Uterus (tissue), 4 donors: ENCODE measurements around the gene ZRANB2. TPM values are rescaled to one million over a fixed set of nuclear protein-coding genes. Genes with fewer than 3 reads are reported as not detected.

Source experiments
- DNase-seq, 2 donors: peaks; one replicate each; pipeline ENCODE4 v3.0.0-alpha.2; 2019 to 2020
- H3K27ac ChIP-seq, 2 donors: fragments of 200-600 bp; sonication (generic); 1 replicate in 1 of 2; 2 replicates in 1 of 2; pipeline ENCODE4 v1.5.1; 2016 to 2018
- H3K27me3 ChIP-seq, 2 donors: fragments of 200-600 bp; sonication (generic); one replicate each; pipeline ENCODE4 v1.5.1; 2018 to 2019; ENCODE audit warnings: control low read depth in 1 of 2
- H3K36me3 ChIP-seq, 2 donors: fragments of 200-600 bp; sonication (generic); one replicate each; pipeline ENCODE4 v1.5.1; 2019; ENCODE audit warnings: control low read depth in 1 of 2
- H3K4me1 ChIP-seq, 2 donors: fragments of 200-600 bp; sonication (generic); one replicate each; pipeline ENCODE4 v1.5.1; 2018 to 2019; ENCODE audit warnings: control low read depth in 1 of 2
- H3K4me3 ChIP-seq, 2 donors: fragments of 200-600 bp; sonication (generic); 1 replicate in 1 of 2; 2 replicates in 1 of 2; pipeline ENCODE4 v1.5.1; 2018 to 2019; ENCODE audit warnings: mild to moderate bottlenecking in 1 of 2
- H3K9me3 ChIP-seq, 2 donors: fragments of 200-600 bp; sonication (generic); one replicate each; pipeline ENCODE4 v1.5.1; 2019; ENCODE audit warnings: control low read depth in 1 of 2
- POLR2A ChIP-seq, 2 donors: fragments of 450-650 bp; IDR thresholded peaks; one replicate each; pipeline ENCODE4 v1.6.1; 2016; ENCODE audit warnings: antibody characterized with exemption in 2 of 2, mild to moderate bottlenecking in 1 of 2, moderate library complexity in 1 of 2
- intact Hi-C: fragments of 100-400 bp; cut with DNase I; formaldehyde crosslinking; loops from one replicate; pipeline ENCODE4 v1.15.1; 2023; ENCODE audit warnings: low total_unique reads
- total RNA-seq, 4 donors: library from RNA; depleted of rRNA in 3 of 4; stranded (reverse); fragments of >200 nt in 3 of 4; gene quantifications; one replicate each; pipeline versions ENCODE4 v1.1.0 to v1.2.4, GENCODE V29; 2014 to 2023
- TF ChIP-seq, protein P1 (sequence below), 4 experiments: fragments of 200-600 bp in 2 of 4; fragments of 450-650 bp in 2 of 4; sonication (generic) in 2 of 4; IDR thresholded peaks; one replicate each; pipeline ENCODE4 v1.5.1; 2016 to 2019; ENCODE audit warnings: antibody characterized with exemption in 4 of 4, mild to moderate bottlenecking in 2 of 4, moderate library complexity in 1 of 4
- donor health status: DM: yes; HTN: yes; CAD: no.

The ZRANB2 gene
- total RNA-seq, 4 donors from 2014 or later = 29.5 to 178 (median 122) TPM

DNA sequence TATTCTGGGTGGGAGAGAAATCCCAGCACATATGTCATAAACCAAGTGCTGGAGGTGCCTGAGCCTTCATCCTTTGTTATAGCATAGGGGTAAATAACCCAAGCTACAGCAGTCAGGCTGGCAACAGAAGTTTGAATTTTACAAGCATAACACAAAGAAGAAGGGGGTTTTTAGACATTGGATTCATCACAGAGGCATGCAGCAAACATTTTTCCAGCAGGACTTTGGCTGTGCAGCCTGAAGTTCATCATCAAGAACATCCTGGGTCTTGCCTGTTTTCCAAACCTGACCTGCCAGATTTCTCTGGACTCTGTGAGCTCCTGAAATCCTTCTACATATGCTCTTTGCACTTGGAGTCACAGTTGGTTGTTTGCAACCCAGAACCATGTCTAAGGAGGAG is 49.4 kb downstream of the ZRANB2 start:
- H3K9me3 ChIP-seq = no peaks in the 10 kb centered on the region
- H3K27ac ChIP-seq = peak overlapping the region; percentile 36 to 61
- peaks cover 0 to 8% of the 10 kb centered on the region in 2 donors for H3K4me1 ChIP-seq
- H3K4me3 ChIP-seq = no peak overlapping the region
- H3K27me3 ChIP-seq = no peaks in the 10 kb centered on the region
- intact Hi-C loops = no loop called here
- no peak for TF ChIP-seq POLR2A (IDR thresholded peaks at IDR 0.05)
- no peaks in the 10 kb centered on the region for H3K36me3 ChIP-seq
- peak; percentile 20 to 47 for DNase-seq

DNA sequence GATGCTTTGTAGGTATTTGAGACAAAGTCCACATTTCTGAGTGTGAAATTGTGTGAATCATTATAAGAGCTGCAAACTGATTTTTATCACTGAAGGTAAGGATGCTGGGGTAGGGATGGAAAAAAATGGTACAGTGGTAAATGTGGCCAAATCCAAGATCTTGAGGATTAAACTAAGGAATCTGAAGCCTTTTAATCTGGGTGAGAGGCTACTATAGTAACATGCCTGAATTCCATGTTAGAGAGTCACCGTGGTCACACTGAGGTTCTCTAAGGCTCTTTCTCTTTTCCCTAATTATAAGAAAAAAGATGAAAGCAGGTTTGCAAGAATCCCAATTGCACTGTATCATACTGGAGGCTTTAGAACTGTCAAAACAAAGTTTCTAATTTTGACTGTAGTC is 50.8 kb downstream of the ZRANB2 start:
- no peaks in the 10 kb centered on the region for H3K27me3 ChIP-seq
- no peak for DNase-seq
- H3K4me3 ChIP-seq = no peak overlapping the region
- H3K4me1 ChIP-seq = peaks cover 0 to 8% of the 10 kb centered on the region in 2 donors
- intact Hi-C loops = no loop called here
- H3K36me3 ChIP-seq = no peaks in the 10 kb centered on the region
- no peak for TF ChIP-seq POLR2A (IDR thresholded peaks at IDR 0.05)
- TF ChIP-seq, protein P1, sequence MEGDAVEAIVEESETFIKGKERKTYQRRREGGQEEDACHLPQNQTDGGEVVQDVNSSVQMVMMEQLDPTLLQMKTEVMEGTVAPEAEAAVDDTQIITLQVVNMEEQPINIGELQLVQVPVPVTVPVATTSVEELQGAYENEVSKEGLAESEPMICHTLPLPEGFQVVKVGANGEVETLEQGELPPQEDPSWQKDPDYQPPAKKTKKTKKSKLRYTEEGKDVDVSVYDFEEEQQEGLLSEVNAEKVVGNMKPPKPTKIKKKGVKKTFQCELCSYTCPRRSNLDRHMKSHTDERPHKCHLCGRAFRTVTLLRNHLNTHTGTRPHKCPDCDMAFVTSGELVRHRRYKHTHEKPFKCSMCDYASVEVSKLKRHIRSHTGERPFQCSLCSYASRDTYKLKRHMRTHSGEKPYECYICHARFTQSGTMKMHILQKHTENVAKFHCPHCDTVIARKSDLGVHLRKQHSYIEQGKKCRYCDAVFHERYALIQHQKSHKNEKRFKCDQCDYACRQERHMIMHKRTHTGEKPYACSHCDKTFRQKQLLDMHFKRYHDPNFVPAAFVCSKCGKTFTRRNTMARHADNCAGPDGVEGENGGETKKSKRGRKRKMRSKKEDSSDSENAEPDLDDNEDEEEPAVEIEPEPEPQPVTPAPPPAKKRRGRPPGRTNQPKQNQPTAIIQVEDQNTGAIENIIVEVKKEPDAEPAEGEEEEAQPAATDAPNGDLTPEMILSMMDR (IDR thresholded peaks at IDR 0.05) = no peak
- H3K9me3 ChIP-seq = no peaks in the 10 kb centered on the region
- peak overlapping the region in 1 of 2 donors; percentile 36 for H3K27ac ChIP-seq

DNA sequence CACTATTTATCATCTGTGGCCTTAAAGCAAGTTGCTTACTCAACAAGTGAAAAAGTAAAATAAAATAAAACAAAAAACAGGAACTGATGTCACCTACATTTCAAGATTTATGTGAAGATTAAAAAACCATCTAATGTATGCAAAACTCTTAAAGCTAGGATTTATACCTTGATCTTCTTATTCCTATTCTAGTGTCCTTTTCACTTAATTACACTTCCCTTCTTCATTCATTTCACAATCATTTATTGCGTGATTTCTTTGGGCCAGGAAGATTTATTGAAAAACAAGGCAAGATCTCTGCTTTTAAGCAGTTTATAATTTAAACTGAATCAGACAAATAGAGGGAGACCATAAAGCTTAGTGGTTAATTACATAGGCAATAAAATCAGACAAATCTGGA is 51.9 kb downstream of the ZRANB2 start:
- TF ChIP-seq, protein P1 (IDR thresholded peaks at IDR 0.05) = no peak
- no peak for TF ChIP-seq POLR2A (IDR thresholded peaks at IDR 0.05)

DNA sequence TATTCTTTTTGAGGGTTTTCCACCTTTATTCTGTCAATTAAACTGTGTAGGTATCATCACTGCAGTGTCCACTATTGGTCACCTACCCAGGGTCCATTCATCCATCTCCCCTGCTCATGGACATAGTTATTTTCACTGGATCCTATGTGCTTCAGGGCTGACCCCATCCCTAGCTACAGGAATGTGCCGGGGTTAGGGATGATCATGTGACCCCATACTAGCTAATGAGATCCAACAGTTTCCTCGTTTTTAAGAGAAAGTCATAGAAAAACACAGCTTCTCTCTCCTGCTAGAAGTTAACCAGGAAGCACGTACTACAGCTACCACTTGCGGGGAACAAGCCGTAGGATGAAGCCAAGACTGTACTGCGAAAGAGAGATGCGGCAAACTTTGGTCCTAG is 52.8 kb downstream of the ZRANB2 start:
- Histone ChIP-seq H3K27me3 (no peaks in the 10 kb centered on the region), H3K9me3 (no peaks in the 10 kb centered on the region), H3K36me3 (no peaks in the 10 kb centered on the region), H3K4me1 (peaks cover 0 to 8% of the 10 kb centered on the region in 2 donors), H3K27ac (peak overlapping the region; percentile 2 to 23), H3K4me3 (no peak overlapping the region)
- TF ChIP-seq, protein P1 (IDR thresholded peaks at IDR 0.05) = no peak
- TF ChIP-seq POLR2A (IDR thresholded peaks at IDR 0.05) = no peak
- intact Hi-C loops = no loop called here
- DNase-seq = no peak

More for the DNA sequence above, 51.9 kb downstream of the ZRANB2 start:
- H3K9me3 ChIP-seq = no peaks in the 10 kb centered on the region
- peaks cover 0 to 8% of the 10 kb centered on the region in 2 donors for H3K4me1 ChIP-seq
- DNase-seq = no peak
- no peak overlapping the region for H3K4me3 ChIP-seq
- no peaks in the 10 kb centered on the region for H3K27me3 ChIP-seq
- peak overlapping the region in 1 of 2 donors; percentile 23 for H3K27ac ChIP-seq
- no peaks in the 10 kb centered on the region for H3K36me3 ChIP-seq
- intact Hi-C loops = no loop called here

DNA sequence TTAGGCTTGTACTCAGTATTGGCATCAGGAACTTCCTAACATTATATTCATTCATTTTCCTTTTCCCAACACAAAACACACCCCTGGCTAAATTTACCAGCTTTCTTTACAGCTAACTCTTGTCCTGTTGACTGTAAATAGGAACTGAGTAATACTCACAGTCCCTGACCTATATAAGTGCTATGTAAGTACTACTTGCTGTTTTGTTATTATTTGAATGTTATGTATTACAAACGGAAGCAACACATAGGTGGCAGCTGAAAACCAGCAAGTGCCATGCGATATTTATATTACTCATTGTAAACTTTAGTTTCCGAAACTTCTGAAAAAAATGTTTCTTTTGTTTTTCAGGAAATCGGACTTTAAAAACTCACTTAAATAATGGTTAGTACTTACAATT is 54.7 kb downstream of the ZRANB2 start:
- no peak for TF ChIP-seq POLR2A (IDR thresholded peaks at IDR 0.05)
- TF ChIP-seq, protein P1 (IDR thresholded peaks at IDR 0.05) = no peak
- Histone ChIP-seq H3K4me3 (no peak overlapping the region), H3K4me1 (no peaks in the 10 kb centered on the region), H3K27me3 (no peaks in the 10 kb centered on the region), H3K36me3 (no peaks in the 10 kb centered on the region), H3K27ac (peak overlapping the region in 1 of 2 donors; percentile 14), H3K9me3 (no peaks in the 10 kb centered on the region)
- intact Hi-C loops = no loop called here
- DNase-seq = no peak

DNA sequence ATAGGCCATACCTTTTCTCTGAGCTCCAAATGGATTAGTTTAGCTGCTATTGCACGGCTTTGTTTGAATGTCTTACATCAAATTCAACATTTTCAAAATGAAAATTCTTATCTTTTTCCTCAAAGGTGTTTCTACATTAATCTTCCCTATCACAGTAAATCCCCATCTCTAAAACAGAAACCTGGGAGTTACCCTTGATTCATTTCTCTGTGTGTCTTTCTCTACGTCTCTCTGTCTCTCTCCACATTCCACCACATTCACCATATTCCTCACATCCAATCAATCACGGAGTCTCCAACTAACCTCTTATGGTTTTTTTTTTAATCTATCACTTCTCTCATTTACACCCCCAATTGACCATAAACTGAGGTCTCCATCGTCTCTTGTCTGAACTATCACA is 57.3 kb downstream of the ZRANB2 start:
- Histone ChIP-seq H3K27ac (no peak overlapping the region), H3K4me1 (peaks cover 0 to 5% of the 10 kb centered on the region in 2 donors), H3K9me3 (no peaks in the 10 kb centered on the region), H3K27me3 (no peaks in the 10 kb centered on the region), H3K4me3 (no peak overlapping the region), H3K36me3 (no peaks in the 10 kb centered on the region)
- intact Hi-C loops = no loop called here
- DNase-seq = no peak
- no peak for TF ChIP-seq POLR2A (IDR thresholded peaks at IDR 0.05)
- TF ChIP-seq, protein P1 (IDR thresholded peaks at IDR 0.05) = no peak
